Measurements from ENCODE around the gene SMYD1.

The SMYD1 gene

GRCh38 chr2:88066543-88066942 lies 1.1 kb upstream of the SMYD1 start:
- H3K9ac ChIP-seq: no peak overlapping the region
- H3K36me3 ChIP-seq (ENCODE audit: insufficient read depth): no peaks in the 10 kb centered on the region
- TF ChIP-seq CTCF (conservative IDR thresholded peaks at IDR 0.05; ENCODE audit: low read depth, low read length): no peak
- no peaks in the 10 kb centered on the region for H3K27me3 ChIP-seq (ENCODE audit: insufficient read depth, low read depth)
- H3K27ac ChIP-seq: no peak overlapping the region
- no peak overlapping the region for H2AFZ ChIP-seq (ENCODE audit: low read depth)
- H3K4me3 ChIP-seq (IDR thresholded peaks at IDR 0.05; ENCODE audit: insufficient read depth, low read depth, low read length): no peak overlapping the region
- no peaks in the 10 kb centered on the region for H3K4me1 ChIP-seq (ENCODE audit: low read depth, poor library complexity, severe bottlenecking)
- H4K20me1 ChIP-seq (ENCODE audit: insufficient read depth): no peaks in the 10 kb centered on the region
- H3K79me2 ChIP-seq (ENCODE audit: insufficient read depth, low read depth): no peaks in the 10 kb centered on the region
- no peak overlapping the region for H3K4me2 ChIP-seq

- no peak overlapping the region for H3K4me2 ChIP-seq
- no peaks in the 10 kb centered on the region for H3K36me3 ChIP-seq (ENCODE audit: insufficient read depth)
- H3K27ac ChIP-seq: no peak overlapping the region
- no peak overlapping the region for H3K4me3 ChIP-seq (IDR thresholded peaks at IDR 0.05; ENCODE audit: insufficient read depth, low read depth, low read length)
- H4K20me1 ChIP-seq (ENCODE audit: insufficient read depth): no peaks in the 10 kb centered on the region
- H3K9ac ChIP-seq: no peak overlapping the region
- TF ChIP-seq CTCF (conservative IDR thresholded peaks at IDR 0.05; ENCODE audit: low read depth, low read length): no peak
- no peaks in the 10 kb centered on the region for H3K27me3 ChIP-seq (ENCODE audit: insufficient read depth, low read depth)
- H2AFZ ChIP-seq (ENCODE audit: low read depth): no peak overlapping the region
- H3K79me2 ChIP-seq (ENCODE audit: insufficient read depth, low read depth): no peaks in the 10 kb centered on the region
- H3K4me1 ChIP-seq (ENCODE audit: low read depth, poor library complexity, severe bottlenecking): no peaks in the 10 kb centered on the region
These were observed 436 bp upstream of the SMYD1 start for GRCh38 chr2:88067189-88067588.

- H2AFZ ChIP-seq (ENCODE audit: low read depth): no peak overlapping the region
- H3K27ac ChIP-seq: no peak overlapping the region
- H3K4me1 ChIP-seq (ENCODE audit: low read depth, poor library complexity, severe bottlenecking): no peaks in the 10 kb centered on the region
- H3K4me2 ChIP-seq: no peak overlapping the region
- H3K9ac ChIP-seq: no peak overlapping the region
- no peak overlapping the region for H3K4me3 ChIP-seq (IDR thresholded peaks at IDR 0.05; ENCODE audit: insufficient read depth, low read depth, low read length)
- no peaks in the 10 kb centered on the region for H3K79me2 ChIP-seq (ENCODE audit: insufficient read depth, low read depth)
- H3K27me3 ChIP-seq (ENCODE audit: insufficient read depth, low read depth): no peaks in the 10 kb centered on the region
- H4K20me1 ChIP-seq (ENCODE audit: insufficient read depth): no peaks in the 10 kb centered on the region
- TF ChIP-seq CTCF (conservative IDR thresholded peaks at IDR 0.05; ENCODE audit: low read depth, low read length): no peak
- no peaks in the 10 kb centered on the region for H3K36me3 ChIP-seq (ENCODE audit: insufficient read depth)
These were observed 419 bp downstream of the SMYD1 start for GRCh38 chr2:88068044-88068443.

GRCh38 chr2:88069117-88069516 lies 1.5 kb downstream of the SMYD1 start:
- H3K27me3 ChIP-seq (ENCODE audit: insufficient read depth, low read depth): no peaks in the 10 kb centered on the region
- no peak overlapping the region for H3K4me3 ChIP-seq (IDR thresholded peaks at IDR 0.05; ENCODE audit: insufficient read depth, low read depth, low read length)
- no peak overlapping the region for H3K9ac ChIP-seq
- H3K79me2 ChIP-seq (ENCODE audit: insufficient read depth, low read depth): no peaks in the 10 kb centered on the region
- TF ChIP-seq CTCF (conservative IDR thresholded peaks at IDR 0.05; ENCODE audit: low read depth, low read length): no peak
- no peak overlapping the region for H3K27ac ChIP-seq
- H3K4me2 ChIP-seq: no peak overlapping the region
- H2AFZ ChIP-seq (ENCODE audit: low read depth): no peak overlapping the region
- no peaks in the 10 kb centered on the region for H3K36me3 ChIP-seq (ENCODE audit: insufficient read depth)
- no peaks in the 10 kb centered on the region for H3K4me1 ChIP-seq (ENCODE audit: low read depth, poor library complexity, severe bottlenecking)
- H4K20me1 ChIP-seq (ENCODE audit: insufficient read depth): no peaks in the 10 kb centered on the region

- no peak overlapping the region for H3K4me3 ChIP-seq (IDR thresholded peaks at IDR 0.05; ENCODE audit: insufficient read depth, low read depth, low read length)
- no peaks in the 10 kb centered on the region for H3K36me3 ChIP-seq (ENCODE audit: insufficient read depth)
- no peak overlapping the region for H3K9ac ChIP-seq
- TF ChIP-seq CTCF (conservative IDR thresholded peaks at IDR 0.05; ENCODE audit: low read depth, low read length): no peak
- H3K27ac ChIP-seq: no peak overlapping the region
- H2AFZ ChIP-seq (ENCODE audit: low read depth): no peak overlapping the region
- no peaks in the 10 kb centered on the region for H4K20me1 ChIP-seq (ENCODE audit: insufficient read depth)
- no peaks in the 10 kb centered on the region for H3K27me3 ChIP-seq (ENCODE audit: insufficient read depth, low read depth)
- H3K4me2 ChIP-seq: no peak overlapping the region
- no peaks in the 10 kb centered on the region for H3K4me1 ChIP-seq (ENCODE audit: low read depth, poor library complexity, severe bottlenecking)
- no peaks in the 10 kb centered on the region for H3K79me2 ChIP-seq (ENCODE audit: insufficient read depth, low read depth)
These were observed 2.4 kb downstream of the SMYD1 start for GRCh38 chr2:88070055-88070454.
